Mammary epithelial cell (primary cell): ENCODE measurements around the gene RAPGEF4.

Source experiments
- EZH2 ChIP-seq: IDR thresholded peaks from 2 replicates; pipeline ENCODE4 v1.6.1; 2012; ENCODE audit warnings: low read length, inconsistent platforms, borderline replicate concordance
- TF ChIP-seq, protein P1 (sequence below), 2 donors: IDR thresholded peaks in 1 of 2; conservative IDR thresholded peaks in 1 of 2; 2 replicates each; pipeline ENCODE4 v1.5.1; 2011 to 2012; ENCODE audit warnings: inconsistent platforms in 2 of 2, low read length in 2 of 2, mild to moderate bottlenecking in 2 of 2, control low read depth in 1 of 2, low read depth in 1 of 2; ENCODE audit not compliant: insufficient read depth in 1 of 2; ENCODE audit errors: extremely low read depth in 1 of 2

DNA sequence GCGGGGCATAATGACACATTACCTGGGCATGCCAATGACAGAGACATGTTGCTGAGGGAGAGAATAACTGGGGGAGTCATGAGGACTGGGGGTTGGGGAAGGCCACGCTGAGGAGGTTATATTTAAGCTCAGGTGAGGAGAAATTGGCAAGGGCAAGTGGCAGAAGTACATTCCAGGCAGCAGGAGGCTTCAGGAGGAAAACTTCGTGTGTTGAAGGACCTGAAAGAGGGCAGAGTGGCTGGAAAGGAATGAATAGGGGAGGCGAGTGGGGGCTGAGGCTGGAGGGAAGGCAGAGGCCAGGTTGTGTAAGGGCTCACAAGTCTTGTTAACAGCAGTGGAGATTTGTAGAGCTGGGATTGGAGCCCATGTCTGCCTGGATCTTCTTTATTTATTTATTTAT is 166.3 kb downstream of the RAPGEF4 start:
- TF ChIP-seq, protein P1, sequence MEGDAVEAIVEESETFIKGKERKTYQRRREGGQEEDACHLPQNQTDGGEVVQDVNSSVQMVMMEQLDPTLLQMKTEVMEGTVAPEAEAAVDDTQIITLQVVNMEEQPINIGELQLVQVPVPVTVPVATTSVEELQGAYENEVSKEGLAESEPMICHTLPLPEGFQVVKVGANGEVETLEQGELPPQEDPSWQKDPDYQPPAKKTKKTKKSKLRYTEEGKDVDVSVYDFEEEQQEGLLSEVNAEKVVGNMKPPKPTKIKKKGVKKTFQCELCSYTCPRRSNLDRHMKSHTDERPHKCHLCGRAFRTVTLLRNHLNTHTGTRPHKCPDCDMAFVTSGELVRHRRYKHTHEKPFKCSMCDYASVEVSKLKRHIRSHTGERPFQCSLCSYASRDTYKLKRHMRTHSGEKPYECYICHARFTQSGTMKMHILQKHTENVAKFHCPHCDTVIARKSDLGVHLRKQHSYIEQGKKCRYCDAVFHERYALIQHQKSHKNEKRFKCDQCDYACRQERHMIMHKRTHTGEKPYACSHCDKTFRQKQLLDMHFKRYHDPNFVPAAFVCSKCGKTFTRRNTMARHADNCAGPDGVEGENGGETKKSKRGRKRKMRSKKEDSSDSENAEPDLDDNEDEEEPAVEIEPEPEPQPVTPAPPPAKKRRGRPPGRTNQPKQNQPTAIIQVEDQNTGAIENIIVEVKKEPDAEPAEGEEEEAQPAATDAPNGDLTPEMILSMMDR (conservative IDR thresholded peaks at IDR 0.05 in 1 of 2, IDR thresholded peaks at IDR 0.05 in 1 of 2; ENCODE audit: extremely low read depth in 1 of 2, insufficient read depth in 1 of 2, low read depth in 1 of 2, low read length in 2 of 2): no peak
- TF ChIP-seq EZH2: no peak
